OCI-LY1 (cell line): ENCODE data around the gene DZIP1L.
A peak's percentile ranks its signal among the peaks of the same experiment; 100 is the strongest.

Experiments
- H2AFZ ChIP-seq: fragments of 200-600 bp; sonication (generic), shearing (Covaris generic); 2 replicates; pipeline ENCODE4 v1.6.0; 2014; ENCODE audit warnings: antibody characterized with exemption, mild to moderate bottlenecking, low read length
- H3F3A ChIP-seq: fragments of 200-600 bp; sonication (generic), shearing (Covaris generic); 2 replicates; pipeline ENCODE4 v1.6.0; 2014; ENCODE audit warnings: mild to moderate bottlenecking, antibody characterized with exemption, low read length, moderate library complexity; ENCODE audit not compliant: insufficient read depth
- H3K27ac ChIP-seq: fragments of 200-600 bp; sonication (generic); 2 replicates; pipeline ENCODE4 v1.5.1; 2014; ENCODE audit warnings: low read length, mixed run types, mild to moderate bottlenecking, low read depth; ENCODE audit not compliant: poor library complexity, severe bottlenecking
- H3K27me3 ChIP-seq: fragments of 200-600 bp; sonication (generic); 2 replicates; pipeline ENCODE4 v1.6.0; 2014; ENCODE audit warnings: antibody characterized with exemption, mild to moderate bottlenecking, low read length, moderate library complexity; ENCODE audit not compliant: insufficient read depth
- H3K36me3 ChIP-seq: fragments of 200-600 bp; sonication (generic); 2 replicates; pipeline ENCODE4 v1.6.1; 2014; ENCODE audit warnings: mild to moderate bottlenecking, antibody characterized with exemption, low read length, moderate library complexity, mixed read lengths; ENCODE audit not compliant: insufficient read depth
- H3K4me1 ChIP-seq: fragments of 200-600 bp; sonication (generic); 2 replicates; pipeline ENCODE4 v1.5.1; 2014; ENCODE audit warnings: mild to moderate bottlenecking, low read length, moderate library complexity; ENCODE audit not compliant: insufficient read depth, severe bottlenecking
- H3K4me2 ChIP-seq: fragments of 200-600 bp; sonication (generic), shearing (Covaris generic); 2 replicates; pipeline ENCODE4 v1.6.1; 2014; ENCODE audit warnings: low read length
- H3K4me3 ChIP-seq: fragments of 200-600 bp; sonication (generic); 2 replicates; pipeline ENCODE4 v1.5.1; 2014; ENCODE audit warnings: low read length, low read depth, mild to moderate bottlenecking, mixed read lengths; ENCODE audit not compliant: poor library complexity, severe bottlenecking
- H3K79me2 ChIP-seq: fragments of 200-600 bp; shearing (Covaris generic); 2 replicates; pipeline ENCODE4 v1.6.1; 2016; ENCODE audit warnings: mixed run types, low read length, mixed read lengths; ENCODE audit not compliant: insufficient read depth
- H3K9ac ChIP-seq: fragments of 200-600 bp; sonication (generic), shearing (Covaris generic); 2 replicates; pipeline ENCODE4 v1.6.1; 2014; ENCODE audit warnings: mild to moderate bottlenecking, low read length, mixed read lengths
- H3K9me2 ChIP-seq: fragments of 200-600 bp; sonication (generic), shearing (Covaris generic); 2 replicates; pipeline ENCODE4 v1.6.1; 2014; ENCODE audit warnings: low read depth, mild to moderate bottlenecking, low read length, mixed read lengths
- H3K9me3 ChIP-seq: fragments of 200-600 bp; shearing (Covaris generic); 2 replicates; pipeline ENCODE4 v1.6.1; 2014; ENCODE audit warnings: low read length, mixed read lengths
- H4K20me1 ChIP-seq: fragments of 200-600 bp; sonication (generic), shearing (Covaris generic); 2 replicates; pipeline ENCODE4 v1.6.0; 2016; ENCODE audit warnings: mild to moderate bottlenecking, low read length; ENCODE audit not compliant: insufficient read depth
- CTCF ChIP-seq: fragments of 200-600 bp; sonication (generic), shearing (Covaris generic); IDR thresholded peaks from 2 replicates; pipeline ENCODE4 v1.5.1; 2017; ENCODE audit warnings: mild to moderate bottlenecking, antibody characterized with exemption, low read length, moderate library complexity, mixed read lengths
- EZH2 ChIP-seq: fragments of 200-600 bp; sonication (generic), shearing (Covaris generic); IDR thresholded peaks from 2 replicates; pipeline ENCODE4 v1.8.0; 2017; ENCODE audit warnings: borderline replicate concordance, mixed run types, mild to moderate bottlenecking, antibody characterized with exemption, low read length, moderate library complexity, mixed read lengths

Gene DZIP1L

GRCh38 chr3:138051947-138052802 lies 63.2 kb downstream of the DZIP1L start:
- Histone ChIP-seq H3K27ac (no peak overlapping the region), H3K79me2 (no peaks in the 10 kb centered on the region), H3F3A (no peaks in the 10 kb centered on the region), H3K4me3 (no peak overlapping the region), H3K36me3 (no peaks in the 10 kb centered on the region), H3K9ac (no peak overlapping the region), H2AFZ (no peak overlapping the region), H4K20me1 (no peaks in the 10 kb centered on the region), H3K9me3 (no peaks in the 10 kb centered on the region), H3K27me3 (no peaks in the 10 kb centered on the region), H3K4me2 (no peak overlapping the region), H3K9me2 (no peaks in the 10 kb centered on the region), H3K4me1 (no peaks in the 10 kb centered on the region)
- TF ChIP-seq EZH2 (no peak), CTCF (peak; percentile 79)

DNA sequence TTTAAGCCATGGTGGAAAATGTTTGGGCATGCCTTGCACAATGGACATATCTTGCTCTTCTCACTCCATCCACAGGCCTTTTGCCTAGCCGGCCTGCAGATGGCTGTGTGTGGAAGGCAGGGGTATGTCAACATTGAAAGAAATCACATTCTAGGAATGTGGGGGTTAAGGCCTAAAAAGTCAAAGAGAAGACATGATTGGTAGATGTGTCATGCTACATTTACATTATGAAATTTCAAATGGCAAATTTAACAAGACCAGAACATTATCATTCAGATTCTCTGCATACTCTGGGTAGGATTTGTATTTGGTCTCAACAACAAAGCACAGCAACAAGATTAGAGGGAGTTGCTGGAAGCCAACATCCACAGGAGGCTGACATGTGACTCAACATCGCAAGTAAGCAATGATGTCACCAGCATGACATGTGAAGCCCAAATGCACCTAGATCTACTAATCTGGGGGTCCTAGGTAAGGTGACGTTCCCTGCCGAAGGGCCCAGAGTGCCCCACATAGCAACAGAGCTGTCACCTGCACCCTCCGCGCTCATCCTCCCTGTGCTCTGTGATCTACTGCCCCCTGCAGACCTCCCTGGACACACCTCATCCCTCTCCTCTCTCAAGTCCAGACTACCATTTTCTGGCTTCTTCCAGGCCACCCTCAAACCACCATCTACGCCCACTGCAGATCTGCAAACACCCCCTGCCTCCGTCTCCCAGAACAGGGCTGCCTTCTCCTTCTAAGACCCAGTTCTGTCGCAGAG lies 66.1 kb downstream of the DZIP1L start:
- Histone ChIP-seq H3K27ac (no peak overlapping the region), H3K9me2 (no peaks in the 10 kb centered on the region), H3K4me1 (no peaks in the 10 kb centered on the region), H3K36me3 (no peaks in the 10 kb centered on the region), H3K27me3 (no peaks in the 10 kb centered on the region), H3K79me2 (no peaks in the 10 kb centered on the region), H3F3A (no peaks in the 10 kb centered on the region), H3K9me3 (no peaks in the 10 kb centered on the region), H3K9ac (no peak overlapping the region), H4K20me1 (no peaks in the 10 kb centered on the region), H3K4me2 (no peak overlapping the region), H2AFZ (no peak overlapping the region), H3K4me3 (no peak overlapping the region)
- TF ChIP-seq CTCF (peak; percentile 25; the same call in 1 of the 2 replicates), EZH2 (no peak)

GRCh38 chr3:138047596-138048158 lies 67.7 kb downstream of the DZIP1L start:
- Histone ChIP-seq H3K79me2 (no peaks in the 10 kb centered on the region), H3K9me3 (no peaks in the 10 kb centered on the region), H3F3A (no peaks in the 10 kb centered on the region), H3K27me3 (no peaks in the 10 kb centered on the region), H3K36me3 (no peaks in the 10 kb centered on the region), H3K4me3 (no peak overlapping the region), H3K4me2 (no peak overlapping the region), H3K4me1 (no peaks in the 10 kb centered on the region), H4K20me1 (no peaks in the 10 kb centered on the region), H3K9me2 (no peaks in the 10 kb centered on the region), H3K27ac (no peak overlapping the region), H3K9ac (no peak overlapping the region), H2AFZ (no peak overlapping the region)
- TF ChIP-seq EZH2, result no peak
- TF ChIP-seq CTCF, result no peak
